B cell (primary cell): ENCODE results near the gene TFEB. TPM values are rescaled to one million over a fixed set of nuclear protein-coding genes. Genes with fewer than 3 reads are reported as not detected.
A peak's percentile ranks its signal among the peaks of the same experiment; 100 is the strongest.

ENCODE experiments used
- ATAC-seq: fragments of 200-7000 bp; cut with Tn5 transposase; one replicate; pipeline ENCODE4 v1.10.0; 2021; ENCODE audit warnings: low read depth, mild to moderate bottlenecking, moderate number of reproducible peaks, moderate library complexity
- CTCF ChIA-PET: fragments of 350-600 bp; sonication (Branson Sonifier 250); formaldehyde crosslinking; loops from one replicate; lab custom pipeline; 2021; ENCODE audit warnings: antibody characterized with exemption, inconsistent platforms; lab: Charles Lee
- POLR2A ChIA-PET: fragments of 350-600 bp; sonication (Branson Sonifier 250); formaldehyde crosslinking; loops from one replicate; lab custom pipeline; 2021; ENCODE audit warnings: antibody characterized with exemption; lab: Charles Lee
- DNase-seq: peaks from one replicate; pipeline ENCODE4 v3.0.0; 2013
- H2AFZ ChIP-seq: 2 replicates; pipeline ENCODE4 v1.6.1; 2012; ENCODE audit warnings: mild to moderate bottlenecking, low read depth, low read length; ENCODE audit not compliant: insufficient read depth, poor library complexity, severe bottlenecking
- H3K27ac ChIP-seq, 2 donors: 1 replicate in 1 of 2; 2 replicates in 1 of 2; pipeline ENCODE4 v1.5.1; 2012 to 2013; ENCODE audit warnings: low read length in 2 of 2, mild to moderate bottlenecking in 2 of 2, moderate library complexity in 1 of 2
- H3K27me3 ChIP-seq, 4 experiments: fragments of 200-600 bp in 1 of 4; sonication (generic) in 1 of 4; replicated peaks in 1 of 4; 1 replicate in 2 of 4; 2 replicates in 2 of 4; pipeline versions ENCODE4 v1.6.1 to v1.7.0; 2013 to 2016; ENCODE audit warnings: low read length in 3 of 4, mild to moderate bottlenecking in 2 of 4, mixed read lengths in 1 of 4, moderate library complexity in 1 of 4; ENCODE audit not compliant: insufficient read depth in 4 of 4, control insufficient read depth in 3 of 4; ENCODE audit errors: control extremely low read depth in 1 of 4
- H3K36me3 ChIP-seq, 2 experiments: replicated peaks in 1 of 2; 1 replicate in 1 of 2; 2 replicates in 1 of 2; pipeline versions ENCODE4 v1.6.1 to v1.7.1; 2013; ENCODE audit warnings: low read length in 1 of 2; ENCODE audit not compliant: insufficient read depth in 2 of 2, control insufficient read depth in 1 of 2; ENCODE audit errors: control extremely low read depth in 1 of 2, extremely low read depth in 1 of 2
- H3K4me1 ChIP-seq, 2 donors: fragments of 200-600 bp in 1 of 2; sonication (generic) in 1 of 2; 1 replicate in 1 of 2; 2 replicates in 1 of 2; pipeline versions ENCODE4 v1.5.1 to v1.6.1; 2013 to 2017; ENCODE audit warnings: low read length in 2 of 2; ENCODE audit not compliant: control insufficient read depth in 2 of 2, insufficient read depth in 2 of 2
- H3K4me2 ChIP-seq: replicated peaks from 2 replicates; pipeline ENCODE3; 2012; ENCODE audit warnings: mild to moderate bottlenecking, low read depth, low read length; ENCODE audit not compliant: poor library complexity, severe bottlenecking
- H3K4me3 ChIP-seq, 5 experiments: fragments of 200-600 bp in 1 of 5; sonication (generic) in 1 of 5; 1 replicate in 3 of 5; 2 replicates in 2 of 5; pipeline versions ENCODE4 v1.5.1 to v1.7.0; 2011 to 2016; ENCODE audit warnings: low read length in 4 of 5, mild to moderate bottlenecking in 4 of 5, low read depth in 2 of 5, control low read depth in 1 of 5, moderate library complexity in 1 of 5; ENCODE audit not compliant: insufficient read depth in 1 of 5; ENCODE audit errors: control extremely low read depth in 1 of 5, extremely low read depth in 1 of 5
- H3K79me2 ChIP-seq: fragments of 200-600 bp; sonication (generic); one replicate; pipeline ENCODE4 v1.6.0; 2016; ENCODE audit warnings: low read length; ENCODE audit not compliant: control insufficient read depth, insufficient read depth
- H3K9ac ChIP-seq: fragments of 200-600 bp; sonication (generic); 2 replicates; pipeline ENCODE4 v1.6.1; 2017; ENCODE audit warnings: mild to moderate bottlenecking, low read length, moderate library complexity
- H3K9me3 ChIP-seq, 3 donors: one replicate each; pipeline versions ENCODE4 v1.6.1 to v1.7.1; 2013; ENCODE audit warnings: low read length in 2 of 3; ENCODE audit not compliant: control insufficient read depth in 2 of 3, insufficient read depth in 1 of 3; ENCODE audit errors: control extremely low read depth in 1 of 3
- H4K20me1 ChIP-seq: 2 replicates; pipeline ENCODE4 v1.6.0; 2012; ENCODE audit warnings: mild to moderate bottlenecking, low read length; ENCODE audit not compliant: insufficient read depth, control insufficient read depth, poor library complexity, severe bottlenecking
- H3K27ac Mint-ChIP-seq: one replicate; pipeline ENCODE4 v1.8.0; 2021; ENCODE audit warnings: mixed read lengths
- H3K27me3 Mint-ChIP-seq: one replicate; pipeline ENCODE4 v1.8.0; 2021; ENCODE audit warnings: mixed read lengths
- H3K4me1 Mint-ChIP-seq: one replicate; pipeline ENCODE4 v1.8.0; 2021; ENCODE audit warnings: mixed read lengths
- H3K4me3 Mint-ChIP-seq: one replicate; pipeline ENCODE4 v1.8.0; 2021; ENCODE audit warnings: mixed read lengths
- H3K9me3 Mint-ChIP-seq: one replicate; pipeline ENCODE4 v1.8.0; 2022; ENCODE audit warnings: mixed read lengths; ENCODE audit not compliant: insufficient read depth
- EZH2 ChIP-seq: IDR thresholded peaks from 2 replicates; pipeline ENCODE4 v1.6.1; 2012; ENCODE audit warnings: borderline replicate concordance, low read depth, mild to moderate bottlenecking, moderate library complexity, low read length; ENCODE audit not compliant: insufficient read depth, poor library complexity, severe bottlenecking
- WGBS: methylation state at CpG from one replicate; pipeline ENCODE4 v1.1.5; 2013; ENCODE audit warnings: missing lambda C conversion rate; ENCODE audit not compliant: insufficient coverage; 5-methylcytosine and 5-hydroxymethylcytosine counted together
- intact Hi-C: fragments of 100-400 bp; cut with micrococcal nuclease; formaldehyde crosslinking; loops from one replicate; pipeline ENCODE4 v1.10.0; 2022
- polyA plus RNA-seq: library from polyadenylated mRNA; depleted of rRNA; stranded (reverse); fragments of >200 nt; gene quantifications from 2 replicates; pipeline ENCODE4 v1.2.3, GENCODE V29; 2012
- total RNA-seq, 2 donors: library from RNA; stranded (reverse); fragments of 120-200 nt in 1 of 2; gene quantifications; 1 replicate in 1 of 2; 2 replicates in 1 of 2; pipeline versions ENCODE4 v1.2.3 to v1.2.4, GENCODE V29; 2013 to 2022
- TF ChIP-seq, protein P1 (sequence below): fragments of 200-600 bp; IDR thresholded peaks from one replicate; pipeline ENCODE4 v1.8.0; 2022; ENCODE audit warnings: antibody characterized with exemption, mild to moderate bottlenecking

TFEB gene
- total and polyA plus RNA-seq, 2 donors (not counting 1 experiment from before 2014, with no cell fraction given), result 113 to 148 TPM

DNA sequence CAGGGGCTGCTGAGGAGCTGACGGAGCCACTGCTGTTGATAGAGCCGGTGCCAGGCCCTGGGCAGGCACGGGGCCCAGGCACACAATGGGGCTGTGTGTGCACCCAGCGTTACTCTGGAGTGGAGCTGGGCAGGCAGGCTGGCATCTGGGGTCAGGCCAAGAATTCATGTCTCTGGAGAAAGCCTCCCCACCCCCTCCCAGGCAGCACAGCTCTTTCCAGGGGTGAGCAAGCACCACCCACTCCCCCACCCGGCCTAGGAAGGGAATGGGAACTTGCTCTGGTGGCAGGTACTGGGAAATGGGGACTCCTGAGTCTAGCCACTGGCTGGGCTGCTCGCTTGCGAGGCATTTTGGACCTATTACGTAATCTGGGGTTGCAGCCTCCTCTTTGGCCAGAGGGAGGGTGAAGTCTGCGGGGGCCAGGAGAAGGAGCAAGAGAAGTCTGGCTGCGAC lies 22.7 kb downstream of the TFEB start:
- H3K4me1 ChIP-seq, result peaks cover 73 to 87% of the 10 kb centered on the region in 2 donors
- Mint-ChIP-seq H3K4me1 (peaks cover 91% of the 10 kb centered on the region), H3K9me3 (no peaks in the 10 kb centered on the region), H3K27ac (peak overlapping the region; percentile 94), H3K4me3 (no peak overlapping the region), H3K27me3 (no peaks in the 10 kb centered on the region)
- peaks cover 99% of the 10 kb centered on the region for H3K79me2 ChIP-seq
- POLR2A ChIA-PET, result interaction anchor here (1.4 to 8.6 kb wide), 3 partner anchors 11 to 22 kb away, joined by 5 to 108 read pairs (median 21); partner anchors contain the start of gene TFEB
- H3K9me3 ChIP-seq, result no peaks in the 10 kb centered on the region
- no peak overlapping the region for H3K4me3 ChIP-seq
- CTCF ChIA-PET, result interaction anchor here (0.9 to 6.7 kb wide), 4 partner anchors 9 to 24 kb away, joined by 3 to 86 read pairs (median 7); partner anchors contain the start of gene TFEB
- H3K9ac ChIP-seq, result no peak overlapping the region
- peaks cover 64% of the 10 kb centered on the region for H4K20me1 ChIP-seq
- peak overlapping the region; percentile 66 for H3K4me2 ChIP-seq
- H3K27me3 ChIP-seq, result no peaks in the 10 kb centered on the region
- no peak overlapping the region for H2AFZ ChIP-seq
- peaks cover 8 to 70% of the 10 kb centered on the region in 2 experiments for H3K36me3 ChIP-seq
- 87% methylated on average over 6 of the region's 10 CpGs for WGBS
- TF ChIP-seq, protein P1, sequence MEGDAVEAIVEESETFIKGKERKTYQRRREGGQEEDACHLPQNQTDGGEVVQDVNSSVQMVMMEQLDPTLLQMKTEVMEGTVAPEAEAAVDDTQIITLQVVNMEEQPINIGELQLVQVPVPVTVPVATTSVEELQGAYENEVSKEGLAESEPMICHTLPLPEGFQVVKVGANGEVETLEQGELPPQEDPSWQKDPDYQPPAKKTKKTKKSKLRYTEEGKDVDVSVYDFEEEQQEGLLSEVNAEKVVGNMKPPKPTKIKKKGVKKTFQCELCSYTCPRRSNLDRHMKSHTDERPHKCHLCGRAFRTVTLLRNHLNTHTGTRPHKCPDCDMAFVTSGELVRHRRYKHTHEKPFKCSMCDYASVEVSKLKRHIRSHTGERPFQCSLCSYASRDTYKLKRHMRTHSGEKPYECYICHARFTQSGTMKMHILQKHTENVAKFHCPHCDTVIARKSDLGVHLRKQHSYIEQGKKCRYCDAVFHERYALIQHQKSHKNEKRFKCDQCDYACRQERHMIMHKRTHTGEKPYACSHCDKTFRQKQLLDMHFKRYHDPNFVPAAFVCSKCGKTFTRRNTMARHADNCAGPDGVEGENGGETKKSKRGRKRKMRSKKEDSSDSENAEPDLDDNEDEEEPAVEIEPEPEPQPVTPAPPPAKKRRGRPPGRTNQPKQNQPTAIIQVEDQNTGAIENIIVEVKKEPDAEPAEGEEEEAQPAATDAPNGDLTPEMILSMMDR, result no peak
- TF ChIP-seq EZH2, result no peak
- ATAC-seq (no peak), DNase-seq (no peak)
- peak overlapping the region; percentile 43 to 77 for H3K27ac ChIP-seq
- intact Hi-C loops, result no loop called here

DNA sequence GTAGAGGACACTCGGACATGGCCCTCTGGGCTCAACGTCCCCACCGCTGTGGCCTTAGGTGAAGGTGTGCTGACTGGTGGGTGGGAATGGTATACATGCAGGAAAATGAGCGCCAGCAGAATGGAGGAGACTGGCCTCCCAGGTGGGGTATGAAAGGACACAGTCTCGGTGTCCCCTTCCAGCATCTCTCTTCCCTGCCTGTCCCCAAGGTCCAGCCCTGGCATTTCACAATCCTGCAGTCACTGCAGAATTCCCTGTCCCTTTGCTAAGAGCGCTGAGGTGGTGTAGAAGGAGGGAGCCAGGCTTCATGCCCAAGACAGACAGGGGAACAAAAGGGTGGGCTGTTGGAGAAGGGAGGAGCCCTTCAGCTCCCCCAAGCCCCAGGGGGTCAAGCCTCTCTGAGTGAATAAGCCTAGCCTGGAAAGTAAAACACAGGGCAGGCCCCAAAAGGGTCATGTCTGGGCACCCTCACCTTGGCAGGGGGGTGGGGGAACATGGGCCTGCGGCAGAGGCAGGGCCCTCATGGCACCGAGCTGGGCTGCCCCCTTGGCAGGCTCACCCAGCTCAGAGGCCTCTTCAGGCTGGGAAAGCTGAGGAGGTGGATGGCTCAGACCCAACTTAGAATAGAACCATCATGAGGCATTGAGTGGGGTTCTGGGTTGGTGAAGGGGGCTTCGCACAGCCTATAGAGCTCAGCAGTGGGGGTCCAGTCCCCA lies 23.9 kb downstream of the TFEB start:
- Mint-ChIP-seq H3K27me3 (no peaks in the 10 kb centered on the region), H3K27ac (peak overlapping the region; percentile 94), H3K9me3 (no peaks in the 10 kb centered on the region), H3K4me3 (no peak overlapping the region), H3K4me1 (peaks cover 91% of the 10 kb centered on the region)
- no peak overlapping the region for H3K4me3 ChIP-seq
- ChIA-PET CTCF (interaction anchor here (1.1 to 6.7 kb wide), 2 partner anchors 21 to 28 kb away, joined by 3 to 86 read pairs; partner anchors contain the start of gene TFEB), POLR2A (interaction anchor here (0.6 to 3.4 kb wide), 3 partner anchors 12 to 201 kb away, joined by 3 to 21 read pairs (median 4); no protein-coding TSS in a partner anchor)
- H3K27me3 ChIP-seq, result no peaks in the 10 kb centered on the region
- peaks cover 8 to 67% of the 10 kb centered on the region in 2 experiments for H3K36me3 ChIP-seq
- H3K27ac ChIP-seq, result peak overlapping the region; percentile 24 to 77
- H3K4me2 ChIP-seq, result peak overlapping the region; percentile 10
- peaks cover 99% of the 10 kb centered on the region for H3K79me2 ChIP-seq
- 91% methylated on average over 4 of the region's 9 CpGs for WGBS
- H3K9me3 ChIP-seq, result no peaks in the 10 kb centered on the region
- no peak for DNase-seq
- no peak overlapping the region for H2AFZ ChIP-seq
- intact Hi-C loops, result no loop called here
- H3K4me1 ChIP-seq, result peaks cover 73 to 87% of the 10 kb centered on the region in 2 donors
- no peak for ATAC-seq
- peaks cover 53% of the 10 kb centered on the region for H4K20me1 ChIP-seq
- TF ChIP-seq, protein P1, result no peak
- TF ChIP-seq EZH2, result no peak
- no peak overlapping the region for H3K9ac ChIP-seq
